ENCODE data around the gene FLVCR1. TPM values are rescaled to one million over a fixed set of nuclear protein-coding genes. Genes with fewer than 3 reads are reported as not detected.

FLVCR1 gene
- polyA plus RNA-seq, 4 donors, result 4.4 to 30.1 (median 14.1) TPM

GRCh38 chr1:212867192-212867591, 9.1 kb downstream of the FLVCR1 start:
- Histone ChIP-seq H3K27ac (ENCODE audit: low read depth in 1 of 3, low read length in 2 of 3) (no peak overlapping the region), H3K9me3 (ENCODE audit: control insufficient read depth in 2 of 2, insufficient read depth in 1 of 2, low read depth in 1 of 2, low read length in 1 of 2) (no peaks in the 10 kb centered on the region), H3K36me3 (ENCODE audit: control insufficient read depth in 3 of 3, insufficient read depth in 2 of 3, low read depth in 1 of 3, low read length in 3 of 3) (peaks cover 0 to 30% (median 4%) of the 10 kb centered on the region in 3 donors), H3K27me3 (ENCODE audit: control insufficient read depth in 3 of 3, insufficient read depth in 3 of 3, low read length in 3 of 3) (no peaks in the 10 kb centered on the region), H3K4me3 (ENCODE audit: low read depth in 1 of 3, low read length in 3 of 3) (no peak overlapping the region), H3K4me1 (ENCODE audit: control insufficient read depth in 3 of 3, insufficient read depth in 2 of 3, low read depth in 1 of 3, low read length in 2 of 3) (no peaks in the 10 kb centered on the region)
- DNase-seq (no peak), FAIRE-seq (no peak)
- WGBS, 3 donors, result 58 to 96% (median 88%) methylated on average over 1 of the region's 1 CpG

GRCh38 chr1:212871976-212872375, 13.9 kb downstream of the FLVCR1 start:
- peaks cover 2 to 39% (median 9%) of the 10 kb centered on the region in 3 donors for H3K36me3 ChIP-seq (ENCODE audit: control insufficient read depth in 3 of 3, insufficient read depth in 2 of 3, low read depth in 1 of 3, low read length in 3 of 3)
- H3K4me3 ChIP-seq (ENCODE audit: low read depth in 1 of 3, low read length in 3 of 3), result no peak overlapping the region
- no peaks in the 10 kb centered on the region for H3K27me3 ChIP-seq (ENCODE audit: control insufficient read depth in 3 of 3, insufficient read depth in 3 of 3, low read length in 3 of 3)
- H3K4me1 ChIP-seq (ENCODE audit: control insufficient read depth in 3 of 3, insufficient read depth in 2 of 3, low read depth in 1 of 3, low read length in 2 of 3), result no peaks in the 10 kb centered on the region
- H3K9me3 ChIP-seq (ENCODE audit: control insufficient read depth in 2 of 2, insufficient read depth in 1 of 2, low read depth in 1 of 2, low read length in 1 of 2), result no peaks in the 10 kb centered on the region
- no peak for DNase-seq
- H3K27ac ChIP-seq (ENCODE audit: low read depth in 1 of 3, low read length in 2 of 3), result no peak overlapping the region
- no peak for FAIRE-seq
- WGBS, 3 donors, result 100% methylated on average over 1 of the region's 1 CpG

- Histone ChIP-seq H3K9me3 (ENCODE audit: control insufficient read depth in 2 of 2, insufficient read depth in 1 of 2, low read depth in 1 of 2, low read length in 1 of 2) (no peaks in the 10 kb centered on the region), H3K27ac (ENCODE audit: low read depth in 1 of 3, low read length in 2 of 3) (no peak overlapping the region), H3K4me1 (ENCODE audit: control insufficient read depth in 3 of 3, insufficient read depth in 2 of 3, low read depth in 1 of 3, low read length in 2 of 3) (no peaks in the 10 kb centered on the region), H3K27me3 (ENCODE audit: control insufficient read depth in 3 of 3, insufficient read depth in 3 of 3, low read length in 3 of 3) (no peaks in the 10 kb centered on the region), H3K36me3 (ENCODE audit: control insufficient read depth in 3 of 3, insufficient read depth in 2 of 3, low read depth in 1 of 3, low read length in 3 of 3) (peaks cover 2 to 37% (median 9%) of the 10 kb centered on the region in 3 donors), H3K4me3 (ENCODE audit: low read depth in 1 of 3, low read length in 3 of 3) (no peak overlapping the region)
- 70 to 71% (median 71%) methylated on average over 2 of the region's 2 CpGs for WGBS, 3 donors
- no peak for FAIRE-seq
- DNase-seq, result no peak
Measured at GRCh38 chr1:212873518-212873917, 15.4 kb downstream of the FLVCR1 start.

DNA sequence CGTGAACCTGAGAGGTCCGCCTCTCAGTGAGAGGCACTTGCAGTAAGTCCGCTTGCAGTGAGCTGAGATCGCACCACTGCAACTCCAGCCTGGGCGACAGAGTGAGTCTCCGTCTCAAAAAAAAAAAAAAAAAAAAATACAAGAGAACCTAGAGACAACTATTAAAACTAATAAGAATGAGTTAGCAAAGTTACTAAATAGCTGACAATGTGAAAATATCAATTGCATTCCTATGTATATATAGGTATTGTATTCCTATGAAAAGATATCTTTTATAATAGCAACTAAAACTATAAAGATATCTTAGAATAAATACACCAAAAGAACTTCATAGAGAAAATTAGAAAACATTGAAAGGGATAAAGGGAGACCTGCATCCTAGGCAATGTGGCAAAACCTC, 20.3 kb downstream of the FLVCR1 start:
- no peak overlapping the region for H3K27ac ChIP-seq (ENCODE audit: low read depth in 1 of 3, low read length in 2 of 3)
- H3K4me3 ChIP-seq (ENCODE audit: low read depth in 1 of 3, low read length in 3 of 3), result no peak overlapping the region
- FAIRE-seq, result no peak
- no peaks in the 10 kb centered on the region for H3K27me3 ChIP-seq (ENCODE audit: control insufficient read depth in 3 of 3, insufficient read depth in 3 of 3, low read length in 3 of 3)
- H3K4me1 ChIP-seq (ENCODE audit: control insufficient read depth in 3 of 3, insufficient read depth in 2 of 3, low read depth in 1 of 3, low read length in 2 of 3), result no peaks in the 10 kb centered on the region
- peaks cover under 1 to 32% (median 6%) of the 10 kb centered on the region in 3 donors for H3K36me3 ChIP-seq (ENCODE audit: control insufficient read depth in 3 of 3, insufficient read depth in 2 of 3, low read depth in 1 of 3, low read length in 3 of 3)
- DNase-seq, result no peak
- 96 to 98% (median 98%) methylated on average over 6 of the region's 6 CpGs for WGBS, 3 donors
- H3K9me3 ChIP-seq (ENCODE audit: control insufficient read depth in 2 of 2, insufficient read depth in 1 of 2, low read depth in 1 of 2, low read length in 1 of 2), result no peaks in the 10 kb centered on the region

GRCh38 chr1:212879947-212880690, 22.0 kb downstream of the FLVCR1 start:
- Histone ChIP-seq H3K4me1 (ENCODE audit: control insufficient read depth in 3 of 3, insufficient read depth in 2 of 3, low read depth in 1 of 3, low read length in 2 of 3) (no peaks in the 10 kb centered on the region), H3K27me3 (ENCODE audit: control insufficient read depth in 3 of 3, insufficient read depth in 3 of 3, low read length in 3 of 3) (no peaks in the 10 kb centered on the region), H3K36me3 (ENCODE audit: control insufficient read depth in 3 of 3, insufficient read depth in 2 of 3, low read depth in 1 of 3, low read length in 3 of 3) (peaks cover 2 to 30% (median 5%) of the 10 kb centered on the region in 3 donors), H3K27ac (ENCODE audit: low read depth in 1 of 3, low read length in 2 of 3) (no peak overlapping the region), H3K4me3 (ENCODE audit: low read depth in 1 of 3, low read length in 3 of 3) (no peak overlapping the region), H3K9me3 (ENCODE audit: control insufficient read depth in 2 of 2, insufficient read depth in 1 of 2, low read depth in 1 of 2, low read length in 1 of 2) (no peaks in the 10 kb centered on the region)
- WGBS, 3 donors, result 89 to 92% (median 89%) methylated on average over 6 of the region's 6 CpGs
- FAIRE-seq (no peak), DNase-seq (no peak)

GRCh38 chr1:212884592-212884991, 26.5 kb downstream of the FLVCR1 start:
- 81 to 86% (median 85%) methylated on average over 4 of the region's 4 CpGs for WGBS, 3 donors
- FAIRE-seq, result no peak
- Histone ChIP-seq H3K4me3 (ENCODE audit: low read depth in 1 of 3, low read length in 3 of 3) (no peak overlapping the region), H3K36me3 (ENCODE audit: control insufficient read depth in 3 of 3, insufficient read depth in 2 of 3, low read depth in 1 of 3, low read length in 3 of 3) (peaks cover 2 to 32% (median 8%) of the 10 kb centered on the region in 3 donors), H3K27ac (ENCODE audit: low read depth in 1 of 3, low read length in 2 of 3) (no peak overlapping the region), H3K27me3 (ENCODE audit: control insufficient read depth in 3 of 3, insufficient read depth in 3 of 3, low read length in 3 of 3) (no peaks in the 10 kb centered on the region), H3K9me3 (ENCODE audit: control insufficient read depth in 2 of 2, insufficient read depth in 1 of 2, low read depth in 1 of 2, low read length in 1 of 2) (no peaks in the 10 kb centered on the region), H3K4me1 (ENCODE audit: control insufficient read depth in 3 of 3, insufficient read depth in 2 of 3, low read depth in 1 of 3, low read length in 2 of 3) (no peaks in the 10 kb centered on the region)
- DNase-seq, result no peak

DNA sequence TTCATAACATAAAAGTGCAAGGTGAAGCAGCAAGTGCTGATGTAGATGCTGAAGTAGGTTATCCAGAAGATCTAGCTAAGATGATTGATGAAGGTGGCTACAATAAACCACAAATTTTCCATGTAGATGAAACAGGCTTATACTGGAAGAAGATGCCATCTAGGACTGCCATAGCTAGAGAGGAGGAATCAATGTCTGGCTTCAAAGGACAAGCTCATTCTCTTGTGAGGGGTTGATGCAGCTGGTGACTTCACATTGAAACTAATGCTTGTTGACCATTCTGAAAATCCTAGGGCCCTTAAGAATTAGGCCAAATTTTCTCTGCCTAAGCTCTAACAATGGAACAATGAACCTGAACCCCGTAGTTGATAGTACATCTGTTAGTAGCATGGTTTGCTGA, 34.0 kb downstream of the FLVCR1 start:
- DNase-seq, result no peak
- FAIRE-seq, result no peak
- Histone ChIP-seq H3K27me3 (ENCODE audit: control insufficient read depth in 3 of 3, insufficient read depth in 3 of 3, low read length in 3 of 3) (no peaks in the 10 kb centered on the region), H3K9me3 (ENCODE audit: control insufficient read depth in 2 of 2, insufficient read depth in 1 of 2, low read depth in 1 of 2, low read length in 1 of 2) (no peaks in the 10 kb centered on the region), H3K4me1 (ENCODE audit: control insufficient read depth in 3 of 3, insufficient read depth in 2 of 3, low read depth in 1 of 3, low read length in 2 of 3) (no peaks in the 10 kb centered on the region), H3K27ac (ENCODE audit: low read depth in 1 of 3, low read length in 2 of 3) (no peak overlapping the region), H3K36me3 (ENCODE audit: control insufficient read depth in 3 of 3, insufficient read depth in 2 of 3, low read depth in 1 of 3, low read length in 3 of 3) (peaks cover 6 to 25% (median 14%) of the 10 kb centered on the region in 3 donors), H3K4me3 (ENCODE audit: low read depth in 1 of 3, low read length in 3 of 3) (no peak overlapping the region)
- 94 to 96% (median 95%) methylated on average over 1 of the region's 1 CpG for WGBS, 3 donors

DNA sequence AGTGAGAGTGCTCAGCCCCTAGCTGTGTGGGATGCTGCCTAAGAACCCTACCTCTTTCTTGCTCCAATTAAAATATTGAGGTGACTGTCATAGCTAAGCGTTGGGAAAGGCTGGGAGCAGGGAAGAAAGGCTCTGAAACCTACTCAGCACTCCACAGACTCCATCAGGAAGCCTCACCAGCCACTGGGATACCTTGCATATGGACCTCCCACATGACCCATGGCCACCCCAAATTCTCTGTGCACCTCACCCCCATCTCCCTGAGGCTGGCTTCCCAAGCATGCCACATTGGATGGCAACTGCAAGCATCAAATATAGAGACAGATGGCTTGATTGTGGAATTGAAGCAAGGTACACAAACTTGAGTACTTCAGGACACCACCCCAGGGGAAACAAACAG, 41.8 kb downstream of the FLVCR1 start:
- DNase-seq, result no peak
- Histone ChIP-seq H3K27me3 (ENCODE audit: control insufficient read depth in 3 of 3, insufficient read depth in 3 of 3, low read length in 3 of 3) (no peaks in the 10 kb centered on the region), H3K4me1 (ENCODE audit: control insufficient read depth in 3 of 3, insufficient read depth in 2 of 3, low read depth in 1 of 3, low read length in 2 of 3) (no peaks in the 10 kb centered on the region), H3K9me3 (ENCODE audit: control insufficient read depth in 2 of 2, insufficient read depth in 1 of 2, low read depth in 1 of 2, low read length in 1 of 2) (peaks cover 0 to 23% of the 10 kb centered on the region in 2 donors), H3K4me3 (ENCODE audit: low read depth in 1 of 3, low read length in 3 of 3) (no peak overlapping the region), H3K27ac (ENCODE audit: low read depth in 1 of 3, low read length in 2 of 3) (no peak overlapping the region), H3K36me3 (ENCODE audit: control insufficient read depth in 3 of 3, insufficient read depth in 2 of 3, low read depth in 1 of 3, low read length in 3 of 3) (peaks cover 5 to 15% (median 15%) of the 10 kb centered on the region in 3 donors)
- 88 to 96% (median 92%) methylated on average over 1 of the region's 1 CpG for WGBS, 3 donors
- FAIRE-seq, result no peak

DNA sequence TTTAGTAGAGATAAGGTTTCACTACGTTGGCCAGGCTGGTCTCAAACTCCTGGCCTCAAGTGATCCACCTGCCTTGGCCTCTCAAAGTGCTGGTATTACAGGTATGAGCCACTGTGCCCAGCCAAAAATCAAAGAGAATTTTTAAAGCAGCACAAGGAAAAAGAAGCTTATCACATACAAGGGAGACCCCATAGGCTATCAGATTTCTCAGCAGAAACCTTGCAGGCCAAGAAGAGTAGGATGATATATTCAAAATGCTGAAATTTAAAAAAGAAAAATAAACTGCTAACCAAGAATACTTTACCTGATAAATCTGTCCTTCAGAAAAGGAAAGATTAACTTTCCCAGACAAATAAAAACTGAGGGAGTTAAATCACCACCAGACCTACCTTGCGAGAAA, 43.2 kb downstream of the FLVCR1 start:
- Histone ChIP-seq H3K4me1 (ENCODE audit: control insufficient read depth in 3 of 3, insufficient read depth in 2 of 3, low read depth in 1 of 3, low read length in 2 of 3) (no peaks in the 10 kb centered on the region), H3K4me3 (ENCODE audit: low read depth in 1 of 3, low read length in 3 of 3) (no peak overlapping the region), H3K36me3 (ENCODE audit: control insufficient read depth in 3 of 3, insufficient read depth in 2 of 3, low read depth in 1 of 3, low read length in 3 of 3) (peaks cover 3 to 15% (median 10%) of the 10 kb centered on the region in 3 donors), H3K9me3 (ENCODE audit: control insufficient read depth in 2 of 2, insufficient read depth in 1 of 2, low read depth in 1 of 2, low read length in 1 of 2) (peaks cover 0 to 23% of the 10 kb centered on the region in 2 donors), H3K27me3 (ENCODE audit: control insufficient read depth in 3 of 3, insufficient read depth in 3 of 3, low read length in 3 of 3) (no peaks in the 10 kb centered on the region), H3K27ac (ENCODE audit: low read depth in 1 of 3, low read length in 2 of 3) (no peak overlapping the region)
- FAIRE-seq (no peak), DNase-seq (no peak)
- WGBS, 3 donors, result 67 to 88% (median 88%) methylated on average over 2 of the region's 2 CpGs
